Brain microvascular endothelial cell (primary cell): ENCODE data around the gene ZNF581.

ENCODE experiments used
- DNase-seq: peaks from one replicate; pipeline ENCODE4 v3.0.0-alpha.2; 2020
- H3K27ac ChIP-seq: fragments of 250-450 bp; sonication (Bioruptor Pico); 2 replicates; pipeline ENCODE4 v1.5.1; 2020; ENCODE audit warnings: mild to moderate bottlenecking, moderate library complexity
- H3K27me3 ChIP-seq: fragments of 250-450 bp; sonication (Bioruptor Pico); replicated peaks from 2 replicates; pipeline ENCODE4 v1.5.1; 2020; ENCODE audit warnings: mild to moderate bottlenecking
- H3K36me3 ChIP-seq: fragments of 250-450 bp; sonication (Bioruptor Pico); replicated peaks from 2 replicates; pipeline ENCODE4 v1.5.1; 2020; ENCODE audit warnings: mild to moderate bottlenecking
- H3K4me3 ChIP-seq: 2 replicates; pipeline ENCODE4 v1.5.1; 2011; ENCODE audit warnings: low read depth, mild to moderate bottlenecking, control low read depth, low read length, moderate library complexity
- in situ Hi-C: cut with HindIII; loops from 2 replicates; pipeline ENCODE4 v1.10.0; 2017; ENCODE audit warnings: low sequenced_read_pairs, low pct_ligation_motif_present
- TF ChIP-seq, protein P1 (sequence below): IDR thresholded peaks from 2 replicates; pipeline ENCODE4 v1.5.1; 2011; ENCODE audit warnings: low read depth, mild to moderate bottlenecking, moderate library complexity, low read length, control low read depth, inconsistent platforms; ENCODE audit errors: missing control alignments

ZNF581 gene

DNA sequence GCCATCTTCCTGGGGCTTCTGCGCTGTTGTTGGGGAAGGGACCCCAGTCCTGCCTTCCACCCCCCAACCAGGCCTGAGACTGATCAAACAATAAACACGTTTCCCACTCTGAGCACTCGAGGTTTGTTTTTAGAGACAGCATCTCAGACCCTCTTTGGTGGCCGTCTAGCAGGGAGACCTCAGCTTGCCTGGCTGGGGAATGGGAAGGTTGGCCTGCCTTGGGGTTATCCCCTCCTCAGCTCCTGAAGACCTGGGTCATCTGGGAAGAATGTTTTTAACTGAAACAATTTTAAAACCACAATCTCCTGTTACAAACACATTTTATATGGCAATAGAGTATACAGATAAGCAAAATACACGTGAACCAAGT, 2.0 kb downstream of the ZNF581 start:
- TF ChIP-seq, protein P1, sequence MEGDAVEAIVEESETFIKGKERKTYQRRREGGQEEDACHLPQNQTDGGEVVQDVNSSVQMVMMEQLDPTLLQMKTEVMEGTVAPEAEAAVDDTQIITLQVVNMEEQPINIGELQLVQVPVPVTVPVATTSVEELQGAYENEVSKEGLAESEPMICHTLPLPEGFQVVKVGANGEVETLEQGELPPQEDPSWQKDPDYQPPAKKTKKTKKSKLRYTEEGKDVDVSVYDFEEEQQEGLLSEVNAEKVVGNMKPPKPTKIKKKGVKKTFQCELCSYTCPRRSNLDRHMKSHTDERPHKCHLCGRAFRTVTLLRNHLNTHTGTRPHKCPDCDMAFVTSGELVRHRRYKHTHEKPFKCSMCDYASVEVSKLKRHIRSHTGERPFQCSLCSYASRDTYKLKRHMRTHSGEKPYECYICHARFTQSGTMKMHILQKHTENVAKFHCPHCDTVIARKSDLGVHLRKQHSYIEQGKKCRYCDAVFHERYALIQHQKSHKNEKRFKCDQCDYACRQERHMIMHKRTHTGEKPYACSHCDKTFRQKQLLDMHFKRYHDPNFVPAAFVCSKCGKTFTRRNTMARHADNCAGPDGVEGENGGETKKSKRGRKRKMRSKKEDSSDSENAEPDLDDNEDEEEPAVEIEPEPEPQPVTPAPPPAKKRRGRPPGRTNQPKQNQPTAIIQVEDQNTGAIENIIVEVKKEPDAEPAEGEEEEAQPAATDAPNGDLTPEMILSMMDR, result no peak
- in situ Hi-C loops, result no loop called here

DNA sequence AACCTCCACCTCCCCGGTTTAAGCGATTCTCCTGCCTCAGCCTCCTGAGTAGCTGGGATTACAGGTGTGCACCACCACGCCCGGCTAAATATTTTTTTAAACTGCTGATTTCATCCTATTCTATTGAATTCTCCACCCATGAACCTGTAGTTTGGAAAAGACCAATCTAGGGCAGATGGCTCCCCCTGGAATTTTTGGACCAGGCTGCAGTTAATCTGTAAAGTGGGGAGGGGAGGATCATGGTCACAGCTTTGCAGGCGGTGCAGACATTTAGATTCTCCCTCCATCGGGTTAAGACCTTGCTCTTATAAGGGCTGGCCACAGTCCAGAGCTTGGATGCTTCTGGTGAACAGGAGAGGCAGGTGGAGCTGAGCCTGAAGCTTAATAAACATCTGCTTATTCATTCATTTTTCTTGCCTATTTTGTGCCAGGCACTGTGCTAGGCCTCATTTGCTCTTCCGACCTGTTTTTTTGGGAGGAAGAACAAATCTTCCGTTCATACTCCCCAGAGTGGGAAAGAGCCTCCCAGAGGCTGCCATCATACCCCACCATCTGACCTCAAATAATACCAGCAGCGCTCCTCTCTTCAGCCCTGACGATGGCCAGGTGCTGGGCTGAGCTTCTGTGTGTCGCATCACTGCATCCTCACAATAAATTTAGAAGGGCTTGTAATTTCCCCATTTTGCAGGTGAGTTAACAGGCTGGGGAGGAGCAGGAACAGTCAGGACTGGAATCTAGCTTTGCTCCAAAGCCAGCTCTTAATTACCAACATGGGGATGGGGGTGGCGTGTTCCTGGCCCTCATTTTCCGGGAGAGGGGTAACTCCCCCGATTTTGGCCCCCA, 3.7 kb downstream of the ZNF581 start:
- H3K36me3 ChIP-seq, result peaks cover 8% of the 10 kb centered on the region
- TF ChIP-seq, protein P1, result no peak

More for the DNA sequence above, 2.0 kb downstream of the ZNF581 start:
- Histone ChIP-seq H3K27me3 (no peaks in the 10 kb centered on the region), H3K4me3 (no peak overlapping the region), H3K36me3 (peaks cover 8% of the 10 kb centered on the region), H3K27ac (no peak overlapping the region)
- DNase-seq, result no peak

DNA sequence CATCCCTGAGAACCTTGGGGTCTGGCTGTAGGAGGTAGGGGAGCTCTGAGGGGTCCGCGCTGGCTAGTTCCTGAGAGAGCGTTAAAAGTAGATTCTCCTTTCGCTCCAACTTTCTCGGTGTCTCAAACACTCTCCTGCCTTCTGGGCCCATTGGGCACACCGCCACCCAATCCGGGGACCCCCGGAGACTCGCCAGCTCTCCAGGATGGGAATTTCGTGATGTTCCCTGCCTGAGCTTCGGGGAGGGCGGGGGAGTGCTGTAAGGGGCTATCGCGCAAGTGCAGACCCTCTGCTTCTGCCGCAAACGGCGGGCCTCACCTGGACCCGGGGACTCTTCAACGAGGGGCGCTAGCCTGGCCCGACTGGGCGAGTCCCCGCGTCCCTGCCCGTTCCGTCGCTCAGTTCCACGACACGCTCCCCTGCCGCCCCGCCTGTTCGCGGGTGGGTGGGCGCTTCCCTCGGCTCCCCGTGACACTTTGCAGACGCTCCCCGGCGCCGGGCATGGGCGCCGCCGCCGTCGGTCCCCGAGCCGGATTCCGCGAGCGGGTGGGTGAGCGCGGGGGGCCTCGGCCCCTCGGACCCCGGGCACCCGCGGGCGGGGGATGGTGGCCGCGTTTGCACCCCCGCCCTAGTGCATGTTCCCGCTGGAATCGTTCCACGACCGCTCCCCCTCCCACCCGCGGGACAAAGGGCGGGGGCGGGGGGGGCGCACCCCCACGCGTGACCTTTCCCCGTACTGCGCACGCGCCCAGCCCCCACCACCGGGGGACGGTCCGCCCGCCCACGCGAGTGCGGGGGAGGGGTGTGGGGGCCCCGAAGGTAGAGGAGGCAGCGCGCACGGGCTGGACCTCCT, 4.5 kb downstream of the ZNF581 start, which contains the start of gene CCDC106:
Gene CCDC106 (plus strand): TSS at position 481 of the 853 bp plus-strand sequence. CDS start 835 bp downstream, outside the sequence.
- peak; percentile 60 for DNase-seq
- peak within 1 kb of the TSS; percentile 70 for H3K27ac ChIP-seq
- TF ChIP-seq, protein P1, result no peak
- peaks cover 8% of the 10 kb centered on the region for H3K36me3 ChIP-seq
- in situ Hi-C loops, result no loop called here
- peak within 1 kb of the TSS; percentile 70 for H3K4me3 ChIP-seq
- no peaks in the 10 kb centered on the region for H3K27me3 ChIP-seq

More for the DNA sequence above, 3.7 kb downstream of the ZNF581 start:
- Histone ChIP-seq H3K4me3 (peak overlapping the region; percentile 70), H3K27me3 (no peaks in the 10 kb centered on the region), H3K27ac (no peak overlapping the region)
- in situ Hi-C loops, result no loop called here
- DNase-seq, result no peak

DNA sequence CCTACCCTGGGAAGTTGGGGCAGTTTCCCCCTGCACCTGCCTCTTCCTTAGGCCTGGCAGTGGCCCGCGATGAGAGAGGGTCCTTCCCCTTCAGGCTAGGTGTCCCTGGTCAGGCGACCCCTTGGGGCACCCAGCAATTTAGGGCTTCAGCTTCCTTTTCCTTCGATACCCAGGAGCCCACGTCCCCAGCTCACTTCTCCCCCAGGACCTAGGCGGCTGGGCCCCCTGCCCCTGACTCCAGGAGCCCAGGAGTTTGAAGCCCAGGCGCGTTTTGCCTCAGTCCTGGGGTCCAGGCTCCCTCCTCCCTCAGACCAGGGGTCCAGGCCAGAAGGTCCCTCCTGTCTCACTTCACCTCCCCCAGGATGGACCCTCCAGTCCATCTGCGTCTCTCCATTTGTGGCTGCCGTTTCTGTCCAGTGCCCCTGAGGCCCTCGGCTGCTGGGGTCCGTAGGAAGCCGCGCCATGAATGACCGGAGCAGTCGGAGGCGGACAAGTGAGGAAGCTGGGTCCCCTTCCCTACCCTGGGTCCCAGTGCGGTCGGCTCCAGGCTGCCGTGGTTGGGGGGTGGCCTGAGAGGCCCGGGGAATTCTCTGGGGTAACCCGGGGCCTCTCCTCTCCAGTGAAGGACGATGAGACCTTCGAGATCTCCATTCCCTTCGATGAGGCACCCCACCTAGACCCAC, 5.3 kb downstream of the ZNF581 start:
- Histone ChIP-seq H3K36me3 (peaks cover 8% of the 10 kb centered on the region), H3K27me3 (no peaks in the 10 kb centered on the region), H3K27ac (no peak overlapping the region), H3K4me3 (peak overlapping the region; percentile 70)
- in situ Hi-C loops, result no loop called here
- TF ChIP-seq, protein P1, result no peak
- DNase-seq, result no peak

DNA sequence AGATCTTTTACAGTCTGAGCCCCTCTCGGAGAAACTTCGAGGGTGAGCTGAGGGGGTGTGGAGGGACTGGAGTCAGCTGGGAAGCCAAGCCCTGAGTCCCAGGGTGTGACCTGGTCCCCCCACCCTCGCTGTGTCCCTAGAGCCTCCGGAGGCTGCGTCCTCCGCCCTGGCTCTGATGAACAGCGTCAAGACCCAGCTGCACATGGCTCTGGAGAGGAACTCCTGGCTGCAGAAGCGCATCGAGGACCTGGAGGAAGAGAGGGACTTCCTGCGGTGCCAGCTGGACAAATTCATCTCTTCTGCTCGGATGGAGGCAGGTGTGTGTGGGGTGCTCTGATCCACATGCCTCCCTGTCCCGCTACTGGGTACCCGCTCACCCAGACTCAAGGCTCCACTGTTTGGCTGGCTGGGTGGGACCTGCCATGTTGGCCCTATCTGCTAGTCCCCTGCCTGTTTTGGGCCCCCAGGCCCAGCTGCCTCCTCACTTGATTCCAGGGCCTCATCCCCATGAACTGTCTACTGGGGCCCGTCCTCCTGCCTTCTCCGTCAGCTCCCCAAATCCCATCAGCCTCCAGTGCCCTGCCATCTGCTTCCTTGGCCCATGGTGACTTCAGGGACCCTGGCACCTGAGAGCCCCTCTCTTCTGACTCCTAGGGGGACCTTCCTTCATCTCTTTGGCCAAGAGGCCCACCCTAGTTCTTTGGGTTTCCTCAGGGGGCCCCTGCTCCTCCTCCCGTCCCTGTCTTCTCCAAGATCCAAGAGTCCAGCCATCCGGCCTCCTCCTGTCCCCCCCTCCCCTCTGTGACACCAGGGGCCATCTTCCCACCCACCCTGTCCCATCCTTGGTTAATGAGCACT, 6.0 kb downstream of the ZNF581 start:
- in situ Hi-C loops, result no loop called here
- DNase-seq, result no peak
- peaks cover 8% of the 10 kb centered on the region for H3K36me3 ChIP-seq
- H3K27me3 ChIP-seq, result no peaks in the 10 kb centered on the region
- TF ChIP-seq, protein P1, result no peak
- H3K27ac ChIP-seq, result no peak overlapping the region
- no peak overlapping the region for H3K4me3 ChIP-seq
